CD4-positive, alpha-beta T cell treated with Interleukin-12 subunit alpha and Interleukin-12 subunit beta, for 1 hour (primary cell): ENCODE measurements around the gene SYT13.

ENCODE experiments used
- DNase-seq: peaks from one replicate; pipeline ENCODE4 v3.0.0-alpha.2; 2020

SYT13 gene

GRCh38 chr11:45285930-45286632, at the start of gene SYT13:
SYT13 (minus strand) TSS chr11:45286341; CDS start chr11:45286207, 134 bp downstream.
- DNase-seq = no peak

DNA sequence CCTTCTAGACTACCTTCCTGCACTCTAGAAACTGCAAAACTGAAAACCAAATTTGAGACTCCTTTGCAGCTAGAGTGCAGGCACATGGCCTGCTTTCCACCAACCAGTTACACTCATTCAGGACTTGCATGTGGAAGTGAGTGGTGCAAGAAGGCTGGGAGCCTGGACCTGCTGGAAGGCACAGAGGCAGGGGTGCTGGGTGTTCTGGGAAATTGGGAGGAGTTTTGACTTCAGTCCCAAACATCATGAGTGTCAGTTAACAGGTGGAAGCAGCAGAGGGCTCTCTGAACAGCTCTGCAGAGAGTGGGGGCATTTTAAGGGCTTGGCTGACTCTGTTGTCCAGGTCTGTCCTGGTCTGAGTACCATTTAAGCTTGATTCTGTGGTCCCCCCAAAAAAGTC, 49.3 kb upstream of the SYT13 start:
- DNase-seq = no peak

- DNase-seq = no peak
Measured at GRCh38 chr11:45334836-45335235, 48.7 kb upstream of the SYT13 start.

- DNase-seq = no peak
Measured at GRCh38 chr11:45334410-45334809, 48.3 kb upstream of the SYT13 start.

GRCh38 chr11:45333001-45333971, 47.1 kb upstream of the SYT13 start:
- no peak for DNase-seq

DNA sequence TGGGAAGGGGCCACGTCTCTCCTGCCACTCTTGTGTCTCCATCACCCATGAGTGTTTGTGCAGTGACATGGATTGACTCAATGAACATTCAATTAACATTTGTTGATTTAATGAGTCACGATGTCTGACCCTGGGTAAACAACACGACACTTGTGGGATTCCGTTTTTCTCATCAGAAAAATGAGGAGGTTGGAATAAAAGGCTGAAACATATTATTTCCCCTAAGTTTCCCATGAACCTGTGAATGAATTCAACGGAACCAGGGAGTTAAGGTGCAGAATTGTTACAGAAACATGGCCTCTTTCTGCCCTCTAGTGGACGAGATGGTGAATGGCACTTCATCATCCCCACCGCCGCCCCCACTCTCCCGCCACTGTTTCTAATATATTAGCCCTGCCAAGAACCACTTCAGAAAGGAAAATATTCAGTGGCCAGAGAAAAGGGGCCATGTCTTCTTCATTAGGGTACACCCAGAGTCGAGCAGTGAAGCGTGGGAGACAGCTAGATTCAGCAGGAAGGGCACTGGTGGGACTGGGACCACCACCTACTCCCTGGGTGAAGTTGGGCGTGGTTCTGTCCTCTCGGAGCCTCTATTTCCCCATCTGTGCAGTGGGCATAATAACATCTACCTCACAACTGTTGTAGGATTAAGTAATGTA, 46.3 kb upstream of the SYT13 start:
- peak; percentile 53 for DNase-seq

GRCh38 chr11:45331839-45332238, 45.7 kb upstream of the SYT13 start:
- no peak for DNase-seq

DNA sequence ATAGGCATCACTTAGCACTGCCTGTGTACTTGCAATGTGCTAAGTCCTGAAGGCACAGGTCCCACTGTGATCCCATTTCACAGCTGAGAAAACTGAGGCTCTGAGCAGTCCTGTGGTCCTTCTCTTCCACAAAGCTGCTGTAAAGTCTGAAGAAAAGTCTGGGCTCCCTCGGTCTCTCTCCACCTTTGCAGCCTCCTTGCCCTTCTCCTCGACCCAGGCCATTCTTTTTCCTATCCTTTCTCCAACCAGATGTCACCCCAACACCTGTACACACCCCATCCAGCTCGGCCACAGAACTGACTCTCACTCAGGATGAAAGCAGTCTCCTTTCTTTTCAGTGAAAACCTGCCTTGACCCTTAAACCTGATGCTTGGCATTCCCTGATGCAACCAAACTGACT, 42.6 kb upstream of the SYT13 start:
- no peak for DNase-seq

- no peak for DNase-seq
Measured at GRCh38 chr11:45324459-45324858, 38.3 kb upstream of the SYT13 start.

- no peak for DNase-seq
Measured at GRCh38 chr11:45323601-45324249, 37.6 kb upstream of the SYT13 start.

GRCh38 chr11:45322891-45323600, 36.9 kb upstream of the SYT13 start:
- DNase-seq = no peak

GRCh38 chr11:45322111-45322705, 36.1 kb upstream of the SYT13 start:
- DNase-seq = no peak

GRCh38 chr11:45321669-45322068, 35.5 kb upstream of the SYT13 start:
- DNase-seq = no peak

GRCh38 chr11:45321031-45321595, 35.0 kb upstream of the SYT13 start:
- no peak for DNase-seq

- DNase-seq = no peak
Measured at GRCh38 chr11:45320371-45320770, 34.2 kb upstream of the SYT13 start.

GRCh38 chr11:45319077-45319476, 32.9 kb upstream of the SYT13 start:
- DNase-seq = no peak

DNA sequence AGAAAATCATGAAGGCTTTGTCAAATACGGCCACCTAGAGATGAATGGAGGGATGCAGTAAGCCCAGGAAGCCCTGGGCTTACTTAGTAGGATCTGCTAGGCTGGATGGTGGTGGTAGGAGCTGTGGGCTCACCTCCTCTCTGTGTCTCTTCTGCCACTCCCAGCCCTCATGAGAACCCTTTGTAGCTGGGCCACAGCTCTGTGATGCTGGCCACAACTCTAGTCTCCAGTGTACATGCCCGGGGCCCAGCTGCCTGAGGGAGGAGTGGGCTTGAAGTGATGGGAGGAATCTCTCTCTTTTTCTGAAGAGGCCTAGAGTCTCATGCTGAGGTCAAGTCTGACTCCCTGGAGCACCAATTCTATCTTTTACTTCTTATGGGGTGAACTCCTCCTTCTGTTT, 32.4 kb upstream of the SYT13 start:
- no peak for DNase-seq

DNA sequence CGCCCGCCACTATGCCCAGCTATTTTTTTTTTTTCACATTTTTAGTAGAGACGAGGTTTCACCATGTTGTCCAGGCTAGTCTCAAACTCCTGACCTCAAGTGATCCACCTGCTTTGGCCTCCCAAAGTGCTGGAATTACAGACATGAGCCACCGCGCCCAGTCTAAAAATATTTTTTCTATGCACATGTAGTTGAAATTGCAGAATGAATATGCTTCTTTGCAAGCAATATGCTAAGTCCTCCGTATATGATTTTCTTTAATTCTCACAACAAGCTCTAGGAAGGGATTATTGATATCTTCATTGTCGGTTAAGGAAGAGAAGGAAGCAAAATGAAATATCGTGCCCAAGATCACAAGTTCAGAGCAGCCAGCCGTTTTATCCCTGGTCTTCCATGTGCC, 30.1 kb upstream of the SYT13 start:
- no peak for DNase-seq

- DNase-seq = no peak
Measured at GRCh38 chr11:45314900-45315299, 28.8 kb upstream of the SYT13 start.

DNA sequence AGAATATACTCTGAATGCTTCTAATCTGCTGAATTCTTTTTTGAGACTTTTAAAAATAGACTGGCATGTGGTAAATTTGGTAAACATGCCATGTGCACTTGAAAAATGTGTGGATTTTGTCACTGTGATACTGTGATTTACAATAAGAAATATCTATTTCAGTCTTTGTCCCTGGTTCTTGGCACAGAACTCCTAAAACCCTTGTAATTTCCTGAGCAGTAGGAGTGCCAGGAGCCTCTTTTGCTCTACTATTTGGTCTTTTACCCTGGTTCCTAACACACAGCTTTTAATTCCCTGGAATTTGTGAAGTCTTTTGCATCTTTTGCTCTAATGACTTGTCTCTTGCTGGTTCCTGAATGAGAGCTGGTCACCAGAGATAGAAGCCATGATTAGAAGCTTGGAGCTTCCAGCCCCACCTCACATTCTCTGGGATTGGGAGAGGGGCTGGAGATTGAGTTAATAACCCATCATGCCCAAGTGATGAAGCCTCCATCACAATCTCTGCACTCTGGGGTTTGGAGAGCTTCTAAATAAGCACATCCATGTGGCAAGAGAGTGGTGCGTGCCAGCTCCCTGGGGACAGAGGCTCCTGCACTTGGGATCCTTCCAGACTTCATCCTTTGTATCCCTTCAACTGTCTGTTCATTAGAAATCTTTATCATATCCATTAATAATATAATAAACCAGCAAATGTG, 27.2 kb upstream of the SYT13 start:
- no peak for DNase-seq
